GM19023 (cell line): ENCODE measurements around the gene NUDT4.

Source experiments
- ATAC-seq: cut with Tn5 transposase; IDR thresholded peaks from one replicate; pipeline ENCODE4 v1.9.1; 2021; ENCODE audit warnings: mild to moderate bottlenecking, moderate library complexity; ENCODE audit not compliant: unreplicated experiment

Gene NUDT4

GRCh38 chr12:93451423-93452158 is 73.9 kb downstream of the NUDT4 start:
- no peak for ATAC-seq

GRCh38 chr12:93453633-93454032 is 75.9 kb downstream of the NUDT4 start:
- no peak for ATAC-seq

GRCh38 chr12:93456077-93456476 is 78.4 kb downstream of the NUDT4 start:
- no peak for ATAC-seq
